HG02798 (cell line): ENCODE measurements around the gene CFAP92.
"Not testable (repeated sequence)": the region's sequence is repeated elsewhere in the genome, so short reads cannot be mapped to it uniquely, and the experiment has no call there.

ENCODE experiments used
- ATAC-seq: cut with Tn5 transposase; IDR thresholded peaks from one replicate; pipeline ENCODE4 v1.9.1; 2021; ENCODE audit warnings: mild to moderate bottlenecking; ENCODE audit not compliant: unreplicated experiment, poor library complexity

CFAP92 gene

GRCh38 chr3:128873244-128874022, 120.4 kb downstream of the CFAP92 start:
- ATAC-seq: no peak

DNA sequence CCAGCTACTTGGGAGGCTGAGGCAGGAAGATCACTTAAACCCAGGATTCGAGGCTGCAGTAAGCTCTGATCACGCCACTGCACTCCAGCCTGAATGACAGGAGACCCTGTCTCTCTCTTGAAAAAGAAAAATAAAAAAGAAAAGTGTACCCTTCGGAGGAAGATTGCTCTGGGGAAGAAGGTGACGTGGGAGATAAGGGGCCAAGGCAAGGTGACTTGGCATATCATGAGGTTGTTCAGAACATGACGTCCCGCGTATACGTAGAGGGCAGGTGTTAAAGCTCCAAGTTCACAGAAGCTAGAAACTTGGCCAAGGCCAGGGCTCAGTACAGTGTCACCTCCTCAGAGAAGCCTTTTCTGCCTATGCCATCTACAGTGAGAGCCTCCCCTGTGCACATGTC, 121.1 kb downstream of the CFAP92 start:
- no peak for ATAC-seq

GRCh38 chr3:128872282-128872681, 121.6 kb downstream of the CFAP92 start:
- no peak for ATAC-seq

- ATAC-seq: no peak
Measured at GRCh38 chr3:128870347-128870746, 123.5 kb downstream of the CFAP92 start.

GRCh38 chr3:128867200-128868125, 126.4 kb downstream of the CFAP92 start:
- no peak for ATAC-seq

GRCh38 chr3:128864849-128865804, 128.7 kb downstream of the CFAP92 start:
- ATAC-seq: not testable (repeated sequence)

DNA sequence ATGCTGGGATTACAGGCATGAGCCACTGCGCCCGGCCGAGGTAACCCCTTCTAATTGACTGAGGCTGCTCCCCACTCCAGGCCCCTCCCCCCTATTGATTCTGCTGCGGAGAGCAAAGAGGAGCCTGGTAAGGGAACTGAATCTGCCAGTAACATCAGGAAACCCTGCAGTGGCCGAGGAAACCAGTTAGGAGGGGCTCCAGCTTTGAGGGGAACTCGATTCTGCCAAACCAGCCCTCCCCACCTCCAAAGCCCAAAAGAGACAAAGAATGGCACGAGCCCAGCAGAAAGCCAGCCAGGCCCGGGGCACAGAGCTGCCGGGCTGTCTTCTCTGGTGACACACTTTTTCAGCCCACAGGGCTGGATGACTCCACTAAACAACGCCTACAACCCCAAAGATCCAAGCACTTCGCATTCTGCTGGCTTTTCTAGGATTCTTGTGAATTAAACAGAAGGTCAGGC, 129.5 kb downstream of the CFAP92 start:
- no peak for ATAC-seq

DNA sequence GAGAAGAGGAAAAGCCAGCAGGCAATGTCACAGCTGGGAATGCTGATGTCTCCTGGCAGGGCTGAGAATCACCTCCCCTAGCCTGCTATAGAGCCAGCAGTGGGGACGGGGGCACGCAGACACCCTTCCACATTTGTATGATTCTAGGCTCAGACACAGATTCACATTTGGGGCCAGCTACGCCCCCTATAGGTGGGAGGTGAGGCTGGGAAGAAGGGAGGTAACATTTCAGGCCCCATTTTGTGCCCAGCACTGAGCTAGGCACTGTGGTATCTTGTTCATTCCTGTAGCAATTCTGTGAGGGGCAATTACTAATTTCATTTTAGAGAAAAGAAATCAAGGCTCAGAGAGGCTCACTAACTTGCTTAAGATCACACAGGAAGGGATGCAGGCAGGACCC, 130.3 kb downstream of the CFAP92 start:
- no peak for ATAC-seq

DNA sequence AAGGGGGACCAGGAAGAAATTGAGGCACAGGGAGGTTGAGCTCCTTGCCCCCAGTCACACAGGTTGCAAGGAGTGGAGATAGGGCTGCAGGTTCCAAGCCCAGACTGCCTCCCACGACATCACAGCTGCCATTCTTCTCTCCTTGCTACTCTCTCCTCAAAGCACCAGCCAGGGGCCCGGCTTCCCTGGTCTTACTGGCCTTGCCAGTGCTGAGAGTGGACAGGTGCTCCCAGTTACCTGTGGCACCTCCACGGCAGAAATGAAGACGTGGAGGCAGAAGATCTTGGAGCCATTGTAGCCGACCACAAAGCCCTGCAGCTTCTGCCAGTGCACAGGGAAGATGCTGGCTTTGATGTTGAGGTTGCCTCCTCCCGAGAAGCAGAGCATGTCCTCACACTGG, 132.4 kb downstream of the CFAP92 start:
- ATAC-seq: no peak
